CD4-positive, alpha-beta T cell (primary cell): ENCODE results near the gene SCN8A. TPM values are rescaled to one million over a fixed set of nuclear protein-coding genes. Genes with fewer than 3 reads are reported as not detected.

Experiments
- ATAC-seq: fragments of 200-7000 bp; cut with Tn5 transposase; one replicate; pipeline ENCODE4 v1.10.0; 2022; ENCODE audit warnings: mild to moderate bottlenecking; ENCODE audit not compliant: poor library complexity
- CTCF ChIA-PET: fragments of 350-600 bp; sonication (Branson Sonifier 250); formaldehyde crosslinking; loops from one replicate; lab custom pipeline; 2021; ENCODE audit warnings: antibody characterized with exemption, inconsistent platforms; lab: Charles Lee
- POLR2A ChIA-PET: fragments of 350-600 bp; sonication (Branson Sonifier 250); formaldehyde crosslinking; loops from one replicate; lab custom pipeline; 2021; ENCODE audit warnings: antibody characterized with exemption, inconsistent platforms; lab: Charles Lee
- DNase-seq, 14 experiments: peaks; one replicate each; pipeline ENCODE4 v3.0.0-alpha.2; 2013 to 2020; ENCODE audit warnings: mixed read lengths in 2 of 14
- H3K27ac ChIP-seq, 2 donors: one replicate each; pipeline versions ENCODE4 v1.5.1 to v1.7.0; 2013; ENCODE audit warnings: low read length in 2 of 2, low read depth in 1 of 2, mild to moderate bottlenecking in 1 of 2
- H3K27me3 ChIP-seq, 2 experiments: 1 replicate in 1 of 2; 2 replicates in 1 of 2; pipeline versions ENCODE4 v1.6.1 to v1.7.0; 2013; ENCODE audit warnings: low read length in 2 of 2, control low read depth in 1 of 2, mild to moderate bottlenecking in 1 of 2, moderate library complexity in 1 of 2; ENCODE audit not compliant: insufficient read depth in 2 of 2, control insufficient read depth in 1 of 2
- H3K36me3 ChIP-seq: one replicate; pipeline ENCODE4 v1.6.1; 2013; ENCODE audit warnings: low read length, control low read depth; ENCODE audit not compliant: insufficient read depth
- H3K4me1 ChIP-seq: one replicate; pipeline ENCODE4 v1.6.1; 2013; ENCODE audit warnings: low read length, control low read depth; ENCODE audit not compliant: insufficient read depth
- H3K4me3 ChIP-seq: one replicate; pipeline ENCODE4 v1.5.1; 2013; ENCODE audit warnings: mild to moderate bottlenecking, low read length, moderate library complexity
- H3K9me3 ChIP-seq, 2 experiments: 1 replicate in 1 of 2; 2 replicates in 1 of 2; pipeline versions ENCODE4 v1.6.1 to v1.7.0; 2013; ENCODE audit warnings: low read length in 2 of 2, mild to moderate bottlenecking in 2 of 2, control low read depth in 1 of 2, moderate library complexity in 1 of 2; ENCODE audit not compliant: control insufficient read depth in 1 of 2, insufficient read depth in 1 of 2
- H3K27ac Mint-ChIP-seq: one replicate; pipeline ENCODE4 v1.8.0; 2020; ENCODE audit warnings: mixed read lengths
- H3K27me3 Mint-ChIP-seq: one replicate; pipeline ENCODE4 v1.8.0; 2021; ENCODE audit warnings: mixed read lengths
- H3K36me3 Mint-ChIP-seq: one replicate; pipeline ENCODE4 v1.8.0; 2021; ENCODE audit warnings: low read depth, mixed read lengths
- H3K4me1 Mint-ChIP-seq: one replicate; pipeline ENCODE4 v1.8.0; 2021; ENCODE audit warnings: low read depth, mixed read lengths
- H3K4me3 Mint-ChIP-seq: one replicate; pipeline ENCODE4 v1.8.0; 2020; ENCODE audit warnings: mild to moderate bottlenecking, mixed read lengths
- H3K9me3 Mint-ChIP-seq: one replicate; pipeline ENCODE4 v1.8.0; 2020; ENCODE audit warnings: mixed read lengths
- CTCF ChIP-seq: fragments of 200-600 bp; IDR thresholded peaks from one replicate; pipeline ENCODE4 v1.8.0; 2022; ENCODE audit warnings: antibody characterized with exemption, mild to moderate bottlenecking
- intact Hi-C, 2 experiments: fragments of 100-400 bp; cut with DNase I in 1 of 2; cut with micrococcal nuclease in 1 of 2; formaldehyde crosslinking; loops; one replicate each; pipeline versions ENCODE4 v1.15.1 to v1.9.0; 2023 to 2025; cut with DNase I, micrococcal nuclease
- total RNA-seq, 174 experiments: library from RNA in 2 of 174; stranded (reverse) in 2 of 174; gene quantifications; one replicate each; pipeline ENCODE4 v1.2.3 and lab custom pipeline; 2021 to 2026

The SCN8A gene
- total RNA-seq, 2 experiments from 2014 or later, result 0.14 to 0.36 TPM

- Mint-ChIP-seq H3K27me3 (no peaks in the 10 kb centered on the region), H3K9me3 (no peaks in the 10 kb centered on the region), H3K27ac (no peak overlapping the region), H3K4me3 (no peak overlapping the region), H3K36me3 (no peaks in the 10 kb centered on the region), H3K4me1 (no peaks in the 10 kb centered on the region)
- intact Hi-C loops, result no loop called here
- no peak overlapping the region for H3K4me3 ChIP-seq
- POLR2A ChIA-PET, result no interaction called here
- TF ChIP-seq CTCF, result no peak
- H3K27ac ChIP-seq, result no peak overlapping the region
- H3K27me3 ChIP-seq, result peaks cover 0 to 2% of the 10 kb centered on the region in 2 experiments
- DNase-seq, result no peak
- H3K36me3 ChIP-seq, result no peaks in the 10 kb centered on the region
- no peak for ATAC-seq
- no peaks in the 10 kb centered on the region for H3K4me1 ChIP-seq
- CTCF ChIA-PET, result interaction anchor here (0.7 kb wide), 1 partner anchor 1134 kb away, joined by 3 read pairs; no protein-coding TSS in a partner anchor
- no peaks in the 10 kb centered on the region for H3K9me3 ChIP-seq
These were observed 188.8 kb downstream of the SCN8A start for GRCh38 chr12:51779876-51780275.

DNA sequence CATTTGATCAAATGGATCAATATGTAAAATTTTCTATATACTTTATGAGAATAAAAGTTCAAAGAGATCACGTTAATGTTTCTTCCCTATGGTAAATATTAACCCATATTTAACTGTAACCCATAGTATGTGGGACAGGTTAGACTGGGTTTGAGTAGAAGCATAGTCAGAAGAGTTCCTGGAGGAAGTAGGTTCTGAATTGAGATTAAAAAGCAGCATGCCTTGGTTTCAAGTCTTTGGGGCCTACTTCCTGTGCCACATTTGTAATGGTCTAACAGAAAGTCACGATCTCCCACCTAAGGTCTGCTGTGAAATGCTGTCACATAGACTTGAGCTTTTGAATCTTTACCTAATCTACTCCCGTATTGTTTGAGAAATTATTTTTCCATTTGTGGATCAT is 193.7 kb downstream of the SCN8A start:
- Mint-ChIP-seq H3K36me3 (no peaks in the 10 kb centered on the region), H3K4me3 (no peak overlapping the region), H3K9me3 (no peaks in the 10 kb centered on the region), H3K4me1 (no peaks in the 10 kb centered on the region), H3K27me3 (no peaks in the 10 kb centered on the region), H3K27ac (no peak overlapping the region)
- no peak for ATAC-seq
- CTCF ChIA-PET, result no interaction called here
- Histone ChIP-seq H3K9me3 (no peaks in the 10 kb centered on the region), H3K4me1 (no peaks in the 10 kb centered on the region), H3K4me3 (no peak overlapping the region), H3K27me3 (peaks cover 0 to 2% of the 10 kb centered on the region in 2 experiments), H3K36me3 (no peaks in the 10 kb centered on the region), H3K27ac (no peak overlapping the region)
- POLR2A ChIA-PET, result no interaction called here
- no peak for TF ChIP-seq CTCF
- no peak for DNase-seq
- intact Hi-C loops, result no loop called here

GRCh38 chr12:51785906-51786305 is 194.9 kb downstream of the SCN8A start:
- no peaks in the 10 kb centered on the region for H3K36me3 Mint-ChIP-seq
- no peak for TF ChIP-seq CTCF
- ChIA-PET POLR2A (no interaction called here), CTCF (no interaction called here)
- Histone ChIP-seq H3K9me3 (no peaks in the 10 kb centered on the region), H3K27me3 (peaks cover 0 to under 1% of the 10 kb centered on the region in 2 experiments), H3K4me1 (no peaks in the 10 kb centered on the region), H3K36me3 (no peaks in the 10 kb centered on the region), H3K4me3 (no peak overlapping the region), H3K27ac (no peak overlapping the region)
- no peaks in the 10 kb centered on the region for H3K27me3 Mint-ChIP-seq
- no peak overlapping the region for H3K4me3 Mint-ChIP-seq
- H3K4me1 Mint-ChIP-seq, result no peaks in the 10 kb centered on the region
- H3K27ac Mint-ChIP-seq, result no peak overlapping the region
- no peak for ATAC-seq
- DNase-seq, result no peak
- intact Hi-C loops, result no loop called here
- no peaks in the 10 kb centered on the region for H3K9me3 Mint-ChIP-seq
